GM12872 (cell line): ENCODE results near the gene TMEM9.

ENCODE experiments used
- TF ChIP-seq, protein P1 (sequence below): IDR thresholded peaks from 3 replicates; pipeline ENCODE4 v1.5.1; 2011; ENCODE audit warnings: low read depth, mild to moderate bottlenecking, low read length, moderate library complexity; ENCODE audit not compliant: insufficient read depth

The TMEM9 gene

DNA sequence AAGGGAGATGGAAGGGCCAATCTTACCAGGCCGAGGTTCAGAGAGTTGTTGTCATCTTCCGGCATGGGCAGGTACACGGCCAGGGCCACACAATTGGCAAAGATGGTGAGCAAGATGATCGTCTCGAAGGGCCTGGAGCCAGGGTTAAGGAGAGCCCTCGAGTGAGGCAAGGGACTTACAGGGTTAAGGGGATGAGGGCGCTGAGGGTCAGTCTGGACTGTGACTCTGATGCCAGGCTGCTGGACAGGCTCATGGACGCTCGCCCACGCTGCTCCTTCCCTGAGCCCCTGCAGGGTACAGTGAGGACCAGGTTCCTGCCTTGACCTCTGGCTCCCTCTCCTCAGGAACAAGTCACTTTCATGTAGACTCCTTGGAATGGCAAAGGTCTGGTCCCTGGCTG lies 44.1 kb downstream of the TMEM9 start:
- TF ChIP-seq, protein P1, sequence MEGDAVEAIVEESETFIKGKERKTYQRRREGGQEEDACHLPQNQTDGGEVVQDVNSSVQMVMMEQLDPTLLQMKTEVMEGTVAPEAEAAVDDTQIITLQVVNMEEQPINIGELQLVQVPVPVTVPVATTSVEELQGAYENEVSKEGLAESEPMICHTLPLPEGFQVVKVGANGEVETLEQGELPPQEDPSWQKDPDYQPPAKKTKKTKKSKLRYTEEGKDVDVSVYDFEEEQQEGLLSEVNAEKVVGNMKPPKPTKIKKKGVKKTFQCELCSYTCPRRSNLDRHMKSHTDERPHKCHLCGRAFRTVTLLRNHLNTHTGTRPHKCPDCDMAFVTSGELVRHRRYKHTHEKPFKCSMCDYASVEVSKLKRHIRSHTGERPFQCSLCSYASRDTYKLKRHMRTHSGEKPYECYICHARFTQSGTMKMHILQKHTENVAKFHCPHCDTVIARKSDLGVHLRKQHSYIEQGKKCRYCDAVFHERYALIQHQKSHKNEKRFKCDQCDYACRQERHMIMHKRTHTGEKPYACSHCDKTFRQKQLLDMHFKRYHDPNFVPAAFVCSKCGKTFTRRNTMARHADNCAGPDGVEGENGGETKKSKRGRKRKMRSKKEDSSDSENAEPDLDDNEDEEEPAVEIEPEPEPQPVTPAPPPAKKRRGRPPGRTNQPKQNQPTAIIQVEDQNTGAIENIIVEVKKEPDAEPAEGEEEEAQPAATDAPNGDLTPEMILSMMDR: no peak

DNA sequence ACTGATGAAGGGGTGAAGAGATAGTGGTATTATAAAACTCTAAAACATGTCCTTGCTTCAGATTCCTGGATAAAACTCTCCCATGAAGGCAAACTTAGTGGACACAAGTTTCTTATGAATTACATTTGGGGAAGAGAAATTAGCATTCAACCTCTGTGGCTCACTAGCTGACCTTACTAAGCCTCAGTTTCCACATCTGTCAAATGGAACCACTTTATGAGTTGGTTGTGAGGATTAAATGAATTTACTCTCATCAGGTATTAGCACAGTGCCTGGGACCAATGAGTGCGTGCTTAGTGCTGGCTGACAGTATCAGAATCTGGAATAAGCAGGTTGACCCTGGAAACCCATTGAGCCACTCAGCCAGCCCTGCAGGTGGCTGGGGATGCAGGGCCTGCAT lies 44.6 kb downstream of the TMEM9 start:
- TF ChIP-seq, protein P1: no peak

DNA sequence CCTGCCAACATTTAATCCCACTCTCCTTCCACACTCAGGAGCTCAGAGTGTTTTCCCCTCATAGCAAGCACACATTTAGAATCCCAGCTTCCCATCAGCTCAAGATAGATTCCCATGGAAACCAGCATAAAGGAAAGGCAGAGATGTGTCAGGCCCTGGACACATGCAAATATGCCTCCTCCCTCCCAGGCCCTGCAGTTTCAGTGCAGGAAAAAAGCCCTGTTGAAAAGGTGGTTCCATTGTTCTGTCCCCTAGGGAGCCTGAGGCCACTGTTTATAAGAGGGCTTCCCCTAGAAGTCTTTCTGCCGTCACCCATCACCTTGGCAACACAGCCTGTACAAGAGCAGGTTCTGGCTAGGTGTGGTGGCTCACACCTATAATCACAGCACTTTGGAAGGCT lies 45.7 kb downstream of the TMEM9 start:
- TF ChIP-seq, protein P1: no peak

DNA sequence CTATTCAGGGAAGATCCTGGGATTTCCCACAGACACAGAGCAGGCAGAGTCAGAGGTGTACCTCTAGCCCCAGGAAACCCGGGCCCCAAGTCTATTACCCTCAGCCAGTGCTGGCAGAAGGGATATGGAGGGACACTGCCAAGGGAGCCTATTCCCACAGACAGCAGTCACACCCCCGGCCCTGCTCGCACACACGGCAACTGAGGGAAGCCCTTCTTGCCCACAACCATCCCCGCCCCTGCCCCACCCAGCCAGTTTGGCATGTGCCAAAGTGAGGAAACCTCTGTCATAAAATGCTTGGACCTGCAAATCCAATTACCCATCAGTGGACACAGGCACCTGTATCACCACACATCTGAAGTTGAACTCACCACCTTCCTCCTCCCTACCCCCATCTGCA lies 48.6 kb downstream of the TMEM9 start:
- TF ChIP-seq, protein P1: no peak

DNA sequence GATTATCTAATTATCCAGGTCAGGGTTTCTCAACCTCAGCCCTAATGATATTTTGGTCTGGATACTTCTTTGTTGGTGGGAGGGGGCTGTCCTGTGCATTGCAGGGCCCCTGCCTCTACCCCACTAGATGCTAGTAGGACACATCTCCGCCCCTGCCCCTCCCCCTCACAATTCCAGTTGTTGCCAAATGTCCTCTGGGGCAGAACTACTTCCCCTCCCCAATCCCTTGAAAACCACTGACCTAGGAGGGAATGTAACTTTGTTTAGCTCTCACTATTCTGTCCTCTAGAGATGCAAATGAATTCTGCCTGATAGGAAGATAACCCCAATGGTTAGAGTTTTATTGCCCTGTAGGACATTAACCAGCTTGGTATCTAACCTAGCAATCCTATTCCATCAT lies 50.1 kb downstream of the TMEM9 start:
- TF ChIP-seq, protein P1: no peak

DNA sequence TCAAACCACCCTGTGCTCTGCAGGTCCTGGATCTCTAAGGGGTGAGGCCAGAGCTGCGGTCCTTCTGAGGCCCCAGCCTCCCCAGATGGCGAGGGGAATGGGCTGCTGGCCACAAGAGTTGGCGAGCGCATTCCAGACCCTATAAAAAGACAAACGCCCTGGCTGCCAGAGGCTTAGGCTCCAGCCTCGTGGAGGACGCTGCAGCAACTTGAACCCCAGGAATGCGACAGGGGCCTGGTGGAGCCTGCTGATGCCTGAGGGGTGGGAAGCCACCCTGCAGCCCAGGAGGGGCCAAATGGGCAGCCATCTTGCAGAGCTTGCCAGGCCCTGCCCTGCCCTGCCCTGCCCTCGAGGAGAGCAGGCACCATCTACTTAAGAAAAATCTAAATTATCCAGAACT lies 50.6 kb downstream of the TMEM9 start:
- TF ChIP-seq, protein P1: no peak

DNA sequence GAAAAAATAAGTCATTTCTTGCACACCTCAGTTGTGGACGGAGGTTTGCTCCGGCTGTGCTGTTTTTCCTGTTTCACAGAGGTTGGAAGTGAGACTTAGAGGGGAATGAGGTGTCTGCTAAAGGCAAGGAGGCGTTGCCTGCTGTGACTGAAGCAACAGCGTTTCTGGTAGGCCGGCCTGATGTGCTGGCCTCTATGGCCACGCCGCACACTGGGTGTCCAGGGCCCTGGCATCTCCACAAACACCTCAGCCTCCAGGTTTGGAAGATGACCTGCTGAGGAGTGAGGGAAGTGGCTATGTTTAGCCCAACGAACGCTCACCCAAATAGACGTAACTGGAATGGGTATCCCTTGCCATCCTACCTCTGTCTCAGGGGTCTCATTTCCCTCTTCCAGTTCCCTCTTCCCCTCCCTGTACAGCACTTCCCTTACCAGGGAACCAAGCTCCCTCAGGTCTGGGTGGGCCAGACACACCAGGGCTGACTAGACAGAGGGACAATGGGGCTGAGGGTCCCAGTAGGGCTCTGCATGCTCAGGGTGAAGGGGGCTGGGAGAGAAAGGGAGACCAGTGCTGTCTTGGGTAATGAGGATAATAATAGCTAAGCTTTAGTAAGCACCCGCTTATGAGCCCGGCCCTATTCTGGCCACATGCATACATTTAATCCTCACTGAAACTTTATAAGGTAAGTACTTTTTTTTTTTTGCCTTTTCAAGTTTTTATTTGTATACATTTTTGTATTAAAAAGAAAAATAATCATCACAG lies 53.9 kb downstream of the TMEM9 start:
- TF ChIP-seq, protein P1: no peak
